HL-60 (cell line): ENCODE data around the gene BANP.
"Not testable (repeated sequence)": the region's sequence is repeated elsewhere in the genome, so short reads cannot be mapped to it uniquely, and the experiment has no call there.

ENCODE experiments used
- GABPA ChIP-seq: IDR thresholded peaks from 2 replicates; pipeline ENCODE4 v1.6.1; 2012; ENCODE audit warnings: low read depth
- POLR2AphosphoS5 ChIP-seq: IDR thresholded peaks from 2 replicates; pipeline ENCODE4 v1.6.1; 2012; ENCODE audit warnings: low read depth
- TF ChIP-seq, protein P1 (sequence below): IDR thresholded peaks from one replicate; pipeline ENCODE4 v1.5.1; 2011; ENCODE audit warnings: low read length, control low read depth, inconsistent platforms; ENCODE audit not compliant: insufficient read depth
- TF ChIP-seq, protein P2 (sequence below): IDR thresholded peaks from 2 replicates; pipeline ENCODE4 v1.6.1; 2012; ENCODE audit warnings: low read depth; ENCODE audit not compliant: insufficient replicate concordance

- TF ChIP-seq, protein P1, sequence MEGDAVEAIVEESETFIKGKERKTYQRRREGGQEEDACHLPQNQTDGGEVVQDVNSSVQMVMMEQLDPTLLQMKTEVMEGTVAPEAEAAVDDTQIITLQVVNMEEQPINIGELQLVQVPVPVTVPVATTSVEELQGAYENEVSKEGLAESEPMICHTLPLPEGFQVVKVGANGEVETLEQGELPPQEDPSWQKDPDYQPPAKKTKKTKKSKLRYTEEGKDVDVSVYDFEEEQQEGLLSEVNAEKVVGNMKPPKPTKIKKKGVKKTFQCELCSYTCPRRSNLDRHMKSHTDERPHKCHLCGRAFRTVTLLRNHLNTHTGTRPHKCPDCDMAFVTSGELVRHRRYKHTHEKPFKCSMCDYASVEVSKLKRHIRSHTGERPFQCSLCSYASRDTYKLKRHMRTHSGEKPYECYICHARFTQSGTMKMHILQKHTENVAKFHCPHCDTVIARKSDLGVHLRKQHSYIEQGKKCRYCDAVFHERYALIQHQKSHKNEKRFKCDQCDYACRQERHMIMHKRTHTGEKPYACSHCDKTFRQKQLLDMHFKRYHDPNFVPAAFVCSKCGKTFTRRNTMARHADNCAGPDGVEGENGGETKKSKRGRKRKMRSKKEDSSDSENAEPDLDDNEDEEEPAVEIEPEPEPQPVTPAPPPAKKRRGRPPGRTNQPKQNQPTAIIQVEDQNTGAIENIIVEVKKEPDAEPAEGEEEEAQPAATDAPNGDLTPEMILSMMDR: not testable (repeated sequence)
- TF ChIP-seq POLR2AphosphoS5, GABPA: not testable (repeated sequence)
- TF ChIP-seq, protein P2, sequence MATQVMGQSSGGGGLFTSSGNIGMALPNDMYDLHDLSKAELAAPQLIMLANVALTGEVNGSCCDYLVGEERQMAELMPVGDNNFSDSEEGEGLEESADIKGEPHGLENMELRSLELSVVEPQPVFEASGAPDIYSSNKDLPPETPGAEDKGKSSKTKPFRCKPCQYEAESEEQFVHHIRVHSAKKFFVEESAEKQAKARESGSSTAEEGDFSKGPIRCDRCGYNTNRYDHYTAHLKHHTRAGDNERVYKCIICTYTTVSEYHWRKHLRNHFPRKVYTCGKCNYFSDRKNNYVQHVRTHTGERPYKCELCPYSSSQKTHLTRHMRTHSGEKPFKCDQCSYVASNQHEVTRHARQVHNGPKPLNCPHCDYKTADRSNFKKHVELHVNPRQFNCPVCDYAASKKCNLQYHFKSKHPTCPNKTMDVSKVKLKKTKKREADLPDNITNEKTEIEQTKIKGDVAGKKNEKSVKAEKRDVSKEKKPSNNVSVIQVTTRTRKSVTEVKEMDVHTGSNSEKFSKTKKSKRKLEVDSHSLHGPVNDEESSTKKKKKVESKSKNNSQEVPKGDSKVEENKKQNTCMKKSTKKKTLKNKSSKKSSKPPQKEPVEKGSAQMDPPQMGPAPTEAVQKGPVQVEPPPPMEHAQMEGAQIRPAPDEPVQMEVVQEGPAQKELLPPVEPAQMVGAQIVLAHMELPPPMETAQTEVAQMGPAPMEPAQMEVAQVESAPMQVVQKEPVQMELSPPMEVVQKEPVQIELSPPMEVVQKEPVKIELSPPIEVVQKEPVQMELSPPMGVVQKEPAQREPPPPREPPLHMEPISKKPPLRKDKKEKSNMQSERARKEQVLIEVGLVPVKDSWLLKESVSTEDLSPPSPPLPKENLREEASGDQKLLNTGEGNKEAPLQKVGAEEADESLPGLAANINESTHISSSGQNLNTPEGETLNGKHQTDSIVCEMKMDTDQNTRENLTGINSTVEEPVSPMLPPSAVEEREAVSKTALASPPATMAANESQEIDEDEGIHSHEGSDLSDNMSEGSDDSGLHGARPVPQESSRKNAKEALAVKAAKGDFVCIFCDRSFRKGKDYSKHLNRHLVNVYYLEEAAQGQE: not testable (repeated sequence)
Observed at GRCh38 chr16:88121391-88121790, 170.2 kb downstream of the BANP start.
